HepG2 (cell line): Measurements from ENCODE around the gene DNAJA3. TPM values are rescaled to one million over a fixed set of nuclear protein-coding genes. Genes with fewer than 3 reads are reported as not detected.

Experiments
- PRPF4 ChIP-seq: fragments of 200-400 bp; formaldehyde crosslinking; IDR thresholded peaks from 2 replicates; pipeline ENCODE4 v1.6.1; 2016; ENCODE audit warnings: low read length, low read depth; ENCODE audit not compliant: poor library complexity, severe bottlenecking
- TEAD3 ChIP-seq: optimal IDR thresholded peaks from 2 replicates; pipeline ENCODE3; 2016; ENCODE audit warnings: borderline replicate concordance
- TGIF2 ChIP-seq: IDR thresholded peaks from 2 replicates; pipeline ENCODE4 v1.6.1; 2016; ENCODE audit warnings: control low read depth, missing compliant biosample characterization
- THAP9 ChIP-seq: sonication (generic); formaldehyde crosslinking; IDR thresholded peaks from 2 replicates; pipeline ENCODE4; 2020; ENCODE audit warnings: missing genetic modification reagents, mild to moderate bottlenecking, borderline replicate concordance
- ZNF20 ChIP-seq: sonication (generic); formaldehyde crosslinking; IDR thresholded peaks from 2 replicates; pipeline ENCODE4 v1.4.0; 2020; ENCODE audit warnings: mild to moderate bottlenecking, moderate library complexity, missing genetic modification reagents
- ZNF256 ChIP-seq: sonication (generic); formaldehyde crosslinking; conservative IDR thresholded peaks from 2 replicates; pipeline ENCODE4 v1.4.0; 2020; ENCODE audit warnings: missing genetic modification reagents
- ZNF609 ChIP-seq: sonication (generic); formaldehyde crosslinking; IDR thresholded peaks from 2 replicates; pipeline ENCODE4 v1.4.0; 2020; ENCODE audit warnings: mild to moderate bottlenecking, missing genetic modification reagents, borderline replicate concordance
- ZNF691 ChIP-seq: sonication (generic); formaldehyde crosslinking; IDR thresholded peaks from 2 replicates; pipeline ENCODE4 v1.4.0; 2020; ENCODE audit warnings: missing genetic modification reagents, low read depth, mild to moderate bottlenecking, borderline replicate concordance
- ZNF784 ChIP-seq: sonication (generic); formaldehyde crosslinking; IDR thresholded peaks from 2 replicates; pipeline ENCODE4 v1.5.1; 2020; ENCODE audit warnings: missing genetic modification reagents, mild to moderate bottlenecking, borderline replicate concordance
- ZNF792 ChIP-seq: IDR thresholded peaks from 2 replicates; pipeline ENCODE4 v1.6.1; 2016
- polyA plus RNA-seq, 8 experiments: library from polyadenylated mRNA; depleted of rRNA in 3 of 8; stranded (reverse) in 7 of 8; unstranded in 1 of 8; fragments of >200 nt; fragmentation: Illumina TruSeq in 4 of 8; extraction: Trizol in 4 of 8; gene quantifications; 2 replicates each; pipeline versions ENCODE4 v1.2.1 to v1.2.3, GENCODE V29; 2011 to 2016; ENCODE audit warnings: low read depth in 4 of 8, missing spikeins in 1 of 8, mixed read lengths in 1 of 8; ENCODE audit not compliant: insufficient read depth in 1 of 8
- total RNA-seq, 5 experiments: library from RNA; depleted of rRNA; stranded (reverse); fragments of >200 nt; fragmentation: Illumina TruSeq; extraction: Trizol; gene quantifications; 2 replicates each; pipeline ENCODE4 v1.2.3, GENCODE V29; 2016; ENCODE audit warnings: low read depth in 1 of 5

Gene DNAJA3
- total and polyA plus RNA-seq, 2 of the 13 experiments (the other 11 are each of a cell fraction or from before 2014, with no cell fraction given), result 77.0 to 83.3 TPM

- TF ChIP-seq THAP9 (CRISPR knock-in tag) (peak; percentile 24; the same call in 1 of the 2 replicates), ZNF792 (peak; percentile 89; the same call in 1 of the 2 replicates), ZNF691 (peak; percentile 92; the same call in 1 of the 2 replicates), ZNF609 (CRISPR knock-in tag) (peak; percentile 60; the same call in 1 of the 2 replicates), TEAD3 (CRISPR knock-in tag) (peak; percentile 86), ZNF256 (CRISPR knock-in tag) (no peak; the same call in 1 of the 2 replicates), PRPF4 (no peak), ZNF20 (no peak), TGIF2 (peak; percentile 94), ZNF784 (CRISPR knock-in tag) (0 out of 2 replicates have a peak, but pooled peaks have one; percentile 28)
Observed at GRCh38 chr16:4475880-4476788, 50.5 kb downstream of the DNAJA3 start, which contains the start of gene HMOX2 (continued).
